Endometrial microvascular endothelial cells (primary cell): ENCODE results near the gene MPO. TPM values are rescaled to one million over a fixed set of nuclear protein-coding genes. Genes with fewer than 3 reads are reported as not detected.

Experiments
- in situ Hi-C: cut with HindIII; loops from 2 replicates; pipeline ENCODE4 v1.10.0; 2017; ENCODE audit warnings: low sequenced_read_pairs, low pct_unique_long_range_greater_than_20kb; ENCODE audit errors: inconsistent ontology term
- total RNA-seq: library from RNA; depleted of rRNA; stranded (reverse); fragments of >200 nt; gene quantifications from one replicate; pipeline ENCODE4 v1.2.3, GENCODE V29; 2015; ENCODE audit errors: inconsistent ontology term

Gene MPO
- total RNA-seq, 1 donor from 2014 or later, result not detected

GRCh38 chr17:58308985-58309917 is 28.5 kb upstream of the MPO start:
- in situ Hi-C loops, result no loop called here

DNA sequence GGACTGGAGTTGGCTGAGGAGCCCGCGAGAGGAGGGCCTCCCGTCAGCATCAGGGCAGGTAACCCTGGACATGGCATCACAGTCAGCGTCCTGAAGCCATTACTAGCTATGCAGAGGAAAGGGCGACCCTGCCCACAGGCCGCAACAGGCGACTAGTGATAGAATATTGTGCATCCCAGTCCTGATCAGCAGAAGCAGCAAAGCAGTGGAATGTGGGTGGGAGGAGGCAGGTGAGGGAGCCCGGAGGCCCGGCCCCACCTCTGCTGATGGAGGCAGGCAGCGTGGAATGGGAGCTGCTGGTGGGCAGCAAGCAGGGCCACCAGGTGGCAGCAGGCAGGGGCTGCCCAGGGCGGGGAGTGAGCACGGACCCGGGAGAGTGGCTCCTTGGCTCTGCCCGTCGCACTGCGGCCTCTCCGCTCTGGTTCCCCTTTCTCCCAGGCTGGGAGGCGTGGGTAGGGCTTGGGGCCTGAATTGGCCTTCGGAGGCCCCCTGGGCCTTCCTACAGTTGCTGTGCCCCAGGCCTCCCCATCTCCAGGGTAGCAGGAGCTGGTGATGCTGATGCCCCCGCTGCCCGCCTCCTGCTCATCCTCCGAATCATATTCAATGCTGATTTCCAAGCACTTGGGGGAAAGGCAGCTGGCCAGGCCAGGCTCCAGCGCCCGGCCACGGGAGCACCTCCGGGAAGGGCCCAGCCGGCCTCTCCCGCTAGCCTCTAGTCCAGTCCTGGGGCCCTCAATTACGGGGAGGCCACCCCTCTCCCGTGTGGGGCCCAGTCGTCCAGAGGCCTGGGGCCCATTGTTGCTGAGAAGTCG is 27.6 kb upstream of the MPO start:
- in situ Hi-C loops, result no loop called here

- in situ Hi-C loops, result no loop called here
Measured at GRCh38 chr17:58307468-58308172, 26.9 kb upstream of the MPO start.

DNA sequence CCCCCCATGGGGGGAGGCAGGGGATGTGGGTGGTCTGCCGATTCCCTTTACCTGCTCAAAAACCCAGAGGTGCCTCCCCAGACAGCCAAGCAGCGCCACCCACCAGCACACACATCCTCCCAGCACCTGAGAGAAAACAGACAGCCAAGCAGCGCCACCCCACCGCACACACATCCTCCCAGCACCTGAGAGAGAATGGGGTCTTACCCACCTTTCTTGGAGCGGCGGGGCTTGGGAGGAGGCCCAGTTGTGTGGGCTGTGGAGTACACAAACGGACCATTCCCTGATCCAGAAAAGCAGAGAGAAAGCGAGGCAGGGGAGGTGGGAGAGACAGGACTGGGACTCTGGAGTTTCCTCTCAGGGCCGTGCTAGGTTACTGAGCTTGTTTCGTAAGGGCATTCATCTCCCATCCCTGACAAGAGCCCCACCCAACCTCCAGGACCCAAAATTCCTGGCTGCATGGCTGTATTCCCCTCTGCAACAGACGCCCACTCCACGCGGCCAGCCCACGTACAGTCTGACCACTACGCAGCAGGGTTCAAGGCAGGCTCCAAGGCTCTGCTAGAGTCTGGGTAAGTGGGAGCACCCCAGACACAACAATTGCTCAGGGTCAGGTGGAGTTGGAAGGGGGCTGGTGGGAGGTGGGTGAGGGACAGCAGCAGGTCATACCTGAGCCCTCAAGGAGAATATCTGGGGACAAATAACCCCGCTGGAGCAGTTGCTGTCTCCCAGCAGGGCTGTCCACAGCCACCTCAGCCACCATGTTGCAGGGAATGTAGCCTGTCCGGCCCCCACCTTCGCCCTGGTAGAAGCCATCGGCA is 25.6 kb upstream of the MPO start:
- in situ Hi-C loops, result no loop called here

GRCh38 chr17:58305626-58306025 is 24.9 kb upstream of the MPO start:
- in situ Hi-C loops, result no loop called here

- in situ Hi-C loops, result no loop called here
Measured at GRCh38 chr17:58304750-58305486, 24.2 kb upstream of the MPO start.

GRCh38 chr17:58303971-58304749 is 23.4 kb upstream of the MPO start:
- in situ Hi-C loops, result no loop called here

DNA sequence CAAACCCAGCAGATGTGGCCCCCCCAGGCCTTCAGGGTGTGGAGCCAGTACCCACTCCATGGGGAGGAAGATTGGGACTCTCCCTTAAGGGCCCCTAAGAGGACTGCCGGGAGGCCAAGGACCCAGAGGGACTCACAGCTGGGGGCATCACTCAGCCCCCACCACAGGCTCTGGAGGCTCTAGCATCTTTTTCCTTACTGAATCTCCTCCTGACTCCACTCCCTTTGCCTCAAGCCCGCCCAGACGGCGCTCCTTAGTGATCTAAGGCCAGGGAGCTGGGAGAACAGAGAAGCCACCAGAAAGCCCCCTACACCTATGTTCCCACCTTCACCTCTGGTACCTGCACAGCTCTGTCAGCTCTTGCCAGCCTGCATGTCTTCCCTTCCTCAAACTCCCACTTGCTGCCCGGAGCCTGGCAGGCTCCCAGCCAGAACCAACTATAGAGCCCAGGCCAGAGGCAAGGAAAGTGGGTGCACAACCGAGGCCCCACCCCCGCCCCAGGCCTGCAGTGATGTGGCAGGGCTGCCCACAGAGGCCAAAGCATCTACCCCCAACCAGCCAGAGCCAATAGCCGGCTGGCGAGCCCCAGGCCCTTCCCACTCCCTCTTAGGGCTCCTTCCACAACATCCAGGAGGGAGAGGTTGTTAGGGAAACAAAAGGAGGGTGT is 22.3 kb upstream of the MPO start:
- in situ Hi-C loops, result no loop called here

DNA sequence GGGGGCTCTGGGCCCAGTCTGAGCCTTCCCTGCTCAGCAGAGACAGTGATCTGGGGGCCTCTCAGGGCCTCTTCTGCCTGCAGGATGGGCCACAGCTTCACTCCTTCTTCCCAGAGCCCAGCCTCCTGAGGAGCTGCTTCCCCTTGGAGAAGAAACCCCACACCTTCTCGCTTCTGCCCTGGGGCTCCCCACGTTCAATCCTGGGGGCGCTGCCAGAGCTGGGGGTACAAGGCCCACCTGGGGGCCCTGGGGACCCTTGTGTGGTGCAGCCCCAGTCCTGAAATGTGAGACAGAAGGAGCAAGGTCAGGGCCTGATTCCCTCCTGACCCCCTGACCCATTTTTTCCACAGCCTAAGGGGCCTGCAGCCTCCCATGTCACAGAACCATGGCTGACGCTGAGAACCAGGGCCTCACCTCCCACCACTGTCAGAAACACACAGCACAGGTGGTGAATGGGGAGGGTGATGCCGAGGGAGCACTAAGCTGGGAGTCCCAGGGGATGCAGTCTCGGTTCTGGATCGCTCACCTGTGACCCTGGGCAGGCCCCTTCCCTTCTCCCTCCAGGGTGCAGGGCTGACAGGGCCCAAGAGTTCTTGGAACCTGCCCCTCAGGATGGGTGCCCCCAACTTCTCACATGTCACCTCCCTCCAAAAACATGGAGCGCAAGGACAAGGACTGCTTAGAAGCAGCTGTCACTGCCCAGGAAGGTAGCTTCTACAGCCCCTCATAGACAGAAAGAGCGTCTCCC is 21.6 kb upstream of the MPO start:
- in situ Hi-C loops, result no loop called here

DNA sequence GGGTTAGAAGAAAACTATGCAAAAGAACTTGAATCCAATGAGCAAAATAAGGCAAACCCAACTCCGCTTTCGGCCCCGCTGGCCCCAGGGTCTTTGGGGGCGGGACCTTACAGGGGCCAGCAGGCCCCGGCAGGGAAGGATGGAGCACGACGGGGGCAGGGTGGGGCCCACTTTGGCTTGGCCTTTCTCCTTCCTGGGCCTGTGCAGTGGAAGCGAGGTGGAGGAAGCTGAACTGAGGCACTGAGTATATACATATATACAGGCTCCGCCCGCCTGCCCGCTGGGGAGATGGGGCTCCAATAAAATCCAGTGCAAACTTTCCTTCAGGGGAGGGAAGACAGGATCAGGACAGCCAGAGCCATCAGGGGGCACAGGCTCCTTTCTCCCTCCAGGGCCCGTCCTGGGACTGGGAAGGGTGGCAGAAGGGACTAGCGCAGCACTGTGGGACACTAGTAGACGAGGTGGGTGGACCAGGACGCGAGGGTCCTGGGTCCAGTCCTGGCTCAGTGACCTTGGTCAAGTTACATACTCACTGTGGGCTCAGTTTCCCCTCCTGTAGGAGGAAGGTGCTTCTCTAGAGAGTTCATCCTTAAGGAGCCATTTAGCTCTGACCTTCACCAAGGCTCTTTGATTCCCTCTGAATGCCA is 20.9 kb upstream of the MPO start:
- in situ Hi-C loops, result no loop called here

DNA sequence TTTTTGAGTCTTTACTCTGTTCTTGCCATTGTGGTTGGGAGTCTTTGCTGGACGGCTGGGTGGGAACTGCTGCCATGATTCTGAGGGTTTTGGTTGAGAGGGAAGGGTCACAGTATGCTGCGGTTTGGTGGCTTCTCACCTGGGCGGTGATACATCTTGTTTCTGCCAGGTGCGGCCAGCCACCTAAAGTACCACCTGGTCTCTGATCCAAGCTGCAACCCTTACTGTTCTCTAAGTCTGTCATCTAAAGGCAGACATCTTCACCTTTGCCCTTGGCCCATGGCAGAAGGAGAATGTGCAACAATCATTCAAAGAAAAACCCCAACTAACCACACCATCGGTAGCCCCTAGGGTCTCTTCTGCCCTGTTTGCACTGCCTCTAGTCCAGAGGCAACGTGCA is 19.6 kb upstream of the MPO start:
- in situ Hi-C loops, result no loop called here

DNA sequence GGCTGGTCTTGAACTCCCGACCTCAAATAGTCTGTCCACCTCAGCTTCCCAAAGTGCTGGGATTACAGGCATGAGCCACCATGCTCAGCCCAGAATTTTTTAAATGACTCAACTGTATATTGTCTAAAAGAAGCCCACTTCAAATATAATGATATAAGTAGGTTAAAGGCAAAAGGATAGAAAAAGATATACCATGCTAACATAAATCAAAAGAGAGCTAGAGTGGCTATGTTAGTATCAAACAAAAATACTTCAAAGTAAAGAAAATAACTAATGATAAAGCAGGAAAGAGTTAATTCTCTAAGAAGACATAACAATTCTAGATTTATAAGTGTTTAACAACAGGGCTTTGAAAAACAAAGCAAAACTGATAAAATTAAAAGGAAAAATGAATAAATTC is 13.3 kb upstream of the MPO start:
- in situ Hi-C loops, result no loop called here

DNA sequence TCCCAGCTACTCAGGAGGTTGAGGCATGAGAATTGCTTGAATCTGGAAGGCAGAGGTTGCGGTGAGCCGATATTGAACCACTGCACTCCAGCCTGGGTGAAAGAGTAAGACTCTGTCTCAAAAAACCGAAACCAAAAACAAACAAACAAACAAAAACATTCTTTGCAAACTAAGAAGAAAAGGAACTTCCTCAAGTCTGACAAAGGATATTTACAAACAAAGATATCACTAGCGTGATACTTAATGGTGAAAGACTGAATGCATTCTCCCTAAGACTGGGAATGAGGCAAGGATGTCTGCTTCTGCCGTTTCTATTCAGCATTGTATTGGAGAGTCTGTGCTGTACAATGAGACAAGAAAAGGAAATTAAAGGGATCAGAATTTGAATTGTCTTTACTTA is 10.5 kb upstream of the MPO start:
- in situ Hi-C loops, result no loop called here

GRCh38 chr17:58289869-58290268 is 9.1 kb upstream of the MPO start:
- in situ Hi-C loops, result no loop called here

DNA sequence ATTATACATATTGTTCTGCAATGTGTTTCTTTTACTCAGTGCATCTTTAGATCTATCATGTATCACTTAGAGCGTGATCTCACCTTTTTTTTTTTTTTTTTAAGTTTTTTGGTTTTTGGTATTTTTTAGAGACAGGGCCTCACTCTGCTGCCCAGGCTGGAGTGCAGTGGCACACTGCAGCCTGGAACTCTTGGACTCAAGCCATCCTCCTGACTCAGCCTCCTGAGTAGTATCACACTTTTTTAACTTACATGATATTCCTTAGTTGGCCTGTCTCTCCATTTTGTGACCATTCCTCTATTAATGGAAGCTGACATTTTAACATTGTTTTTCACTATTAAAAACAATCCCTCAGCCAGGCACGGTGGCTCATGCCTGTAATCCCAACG is 4.7 kb upstream of the MPO start:
- in situ Hi-C loops, result no loop called here
